Activated B cell treated with CpG ODN at 0.5 μM for 24 hours (primary cell): ENCODE data around the gene CYB5B. TPM values are rescaled to one million over a fixed set of nuclear protein-coding genes. Genes with fewer than 3 reads are reported as not detected.
A peak's percentile ranks its signal among the peaks of the same experiment; 100 is the strongest.

Experiments used
- ATAC-seq: fragments of 200-7000 bp; cut with Tn5 transposase; one replicate; pipeline ENCODE4 v1.10.0; 2021; ENCODE audit warnings: low read depth, mild to moderate bottlenecking, moderate library complexity
- CTCF ChIA-PET: fragments of 350-600 bp; sonication (Branson Sonifier 250); formaldehyde crosslinking; loops from one replicate; lab custom pipeline; 2021; ENCODE audit warnings: antibody characterized with exemption; lab: Charles Lee
- POLR2A ChIA-PET: fragments of 350-600 bp; sonication (Branson Sonifier 250); formaldehyde crosslinking; loops from one replicate; lab custom pipeline; 2021; ENCODE audit warnings: antibody characterized with exemption; lab: Charles Lee
- DNase-seq: peaks from one replicate; pipeline ENCODE4 v3.0.0; 2022
- H3K27ac Mint-ChIP-seq: one replicate; pipeline ENCODE4 v1.8.0; 2020; ENCODE audit warnings: mixed read lengths
- H3K27me3 Mint-ChIP-seq: one replicate; pipeline ENCODE4 v1.8.0; 2021; ENCODE audit warnings: mixed read lengths
- H3K36me3 Mint-ChIP-seq: one replicate; pipeline ENCODE4 v1.8.0; 2021; ENCODE audit warnings: low read depth, mixed read lengths
- H3K4me1 Mint-ChIP-seq: one replicate; pipeline ENCODE4 v1.8.0; 2021; ENCODE audit warnings: mixed read lengths
- H3K4me3 Mint-ChIP-seq: one replicate; pipeline ENCODE4 v1.8.0; 2020; ENCODE audit warnings: mild to moderate bottlenecking, mixed read lengths
- H3K9me3 Mint-ChIP-seq: one replicate; pipeline ENCODE4 v1.8.0; 2020; ENCODE audit warnings: mixed read lengths
- intact Hi-C: fragments of 100-400 bp; cut with micrococcal nuclease; formaldehyde crosslinking; loops from one replicate; pipeline ENCODE4 v1.15.1; 2024
- total RNA-seq: library from RNA; stranded (reverse); gene quantifications from 2 replicates; pipeline ENCODE4 v1.2.3, GENCODE V29; 2022
- TF ChIP-seq, protein P1 (sequence below): fragments of 200-600 bp; IDR thresholded peaks from one replicate; pipeline ENCODE4 v1.8.0; 2022; ENCODE audit warnings: antibody characterized with exemption, mild to moderate bottlenecking

Gene CYB5B
- total RNA-seq, 1 donor from 2014 or later, result 115 TPM

DNA sequence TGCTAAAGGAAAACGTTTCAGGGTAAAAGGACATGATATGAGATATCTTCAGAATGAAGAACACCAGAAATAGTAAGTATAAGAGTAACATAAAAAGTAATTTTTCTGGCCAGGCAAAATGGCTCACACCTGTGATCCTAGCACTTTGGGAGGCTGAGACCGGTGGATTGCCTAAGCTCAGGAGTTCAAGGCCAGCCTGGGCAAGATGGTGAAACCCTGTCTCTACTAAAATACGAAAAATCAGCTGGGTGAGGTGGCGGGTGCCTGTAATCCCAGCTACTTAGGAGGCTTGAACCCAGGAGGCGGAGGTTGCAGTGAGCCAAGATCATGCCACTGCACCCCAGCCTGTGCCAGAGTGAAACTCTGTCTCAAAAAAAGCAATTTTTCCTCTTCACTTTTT lies 84.7 kb downstream of the CYB5B start:
- H3K9me3 Mint-ChIP-seq, result no peaks in the 10 kb centered on the region
- TF ChIP-seq, protein P1, sequence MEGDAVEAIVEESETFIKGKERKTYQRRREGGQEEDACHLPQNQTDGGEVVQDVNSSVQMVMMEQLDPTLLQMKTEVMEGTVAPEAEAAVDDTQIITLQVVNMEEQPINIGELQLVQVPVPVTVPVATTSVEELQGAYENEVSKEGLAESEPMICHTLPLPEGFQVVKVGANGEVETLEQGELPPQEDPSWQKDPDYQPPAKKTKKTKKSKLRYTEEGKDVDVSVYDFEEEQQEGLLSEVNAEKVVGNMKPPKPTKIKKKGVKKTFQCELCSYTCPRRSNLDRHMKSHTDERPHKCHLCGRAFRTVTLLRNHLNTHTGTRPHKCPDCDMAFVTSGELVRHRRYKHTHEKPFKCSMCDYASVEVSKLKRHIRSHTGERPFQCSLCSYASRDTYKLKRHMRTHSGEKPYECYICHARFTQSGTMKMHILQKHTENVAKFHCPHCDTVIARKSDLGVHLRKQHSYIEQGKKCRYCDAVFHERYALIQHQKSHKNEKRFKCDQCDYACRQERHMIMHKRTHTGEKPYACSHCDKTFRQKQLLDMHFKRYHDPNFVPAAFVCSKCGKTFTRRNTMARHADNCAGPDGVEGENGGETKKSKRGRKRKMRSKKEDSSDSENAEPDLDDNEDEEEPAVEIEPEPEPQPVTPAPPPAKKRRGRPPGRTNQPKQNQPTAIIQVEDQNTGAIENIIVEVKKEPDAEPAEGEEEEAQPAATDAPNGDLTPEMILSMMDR, result no peak
- CTCF ChIA-PET, result no interaction called here
- peaks cover 4% of the 10 kb centered on the region for H3K4me1 Mint-ChIP-seq
- intact Hi-C loops, result no loop called here
- DNase-seq, result no peak
- H3K4me3 Mint-ChIP-seq, result no peak overlapping the region
- no peak overlapping the region for H3K27ac Mint-ChIP-seq
- no peaks in the 10 kb centered on the region for H3K36me3 Mint-ChIP-seq
- POLR2A ChIA-PET, result no interaction called here
- no peak for ATAC-seq
- H3K27me3 Mint-ChIP-seq, result peaks cover 2% of the 10 kb centered on the region

GRCh38 chr16:69511651-69512050 lies 87.2 kb downstream of the CYB5B start:
- Mint-ChIP-seq H3K9me3 (no peaks in the 10 kb centered on the region), H3K36me3 (no peaks in the 10 kb centered on the region), H3K27ac (no peak overlapping the region), H3K27me3 (no peaks in the 10 kb centered on the region), H3K4me1 (peaks cover 9% of the 10 kb centered on the region), H3K4me3 (no peak overlapping the region)
- intact Hi-C loops, result no loop called here
- TF ChIP-seq, protein P1, result no peak
- ChIA-PET POLR2A (no interaction called here), CTCF (no interaction called here)
- ATAC-seq (no peak), DNase-seq (no peak)

DNA sequence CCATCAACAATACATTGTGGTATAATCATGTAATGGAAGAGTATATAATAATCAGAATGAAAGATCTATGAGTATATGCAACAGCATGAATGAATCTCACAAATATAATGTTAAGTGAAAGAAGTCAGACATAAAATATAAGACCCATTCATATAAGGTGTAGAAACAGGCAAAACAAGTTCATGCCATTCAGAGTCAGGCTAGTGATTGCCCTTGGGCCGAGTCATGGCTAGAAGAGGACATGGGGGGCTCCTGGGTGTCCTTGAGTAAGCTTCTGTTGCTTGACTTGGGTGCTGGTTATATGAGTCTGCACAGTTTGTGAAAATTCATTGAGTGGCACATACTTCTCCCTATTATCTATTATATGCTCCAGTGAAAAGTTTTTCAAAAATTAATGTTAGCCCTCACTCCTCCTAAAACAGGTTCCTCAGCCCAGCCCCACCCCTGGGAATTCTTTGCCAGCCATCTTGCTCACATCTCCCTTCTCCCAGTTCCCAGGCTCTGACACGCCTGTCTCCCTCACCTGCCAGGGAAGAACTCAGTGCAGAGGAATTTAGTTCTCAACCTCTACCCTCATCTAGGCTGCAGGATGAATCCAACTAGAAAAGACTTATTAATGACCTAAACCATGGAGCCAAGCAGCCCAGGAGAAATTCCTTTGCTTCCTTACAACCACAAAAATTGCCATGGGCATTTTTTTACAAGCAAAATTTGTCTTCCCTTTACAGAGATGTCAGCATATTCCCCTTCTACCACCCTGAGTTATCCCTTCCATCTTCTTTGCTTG lies 89.0 kb downstream of the CYB5B start:
- no peak for DNase-seq
- no peak overlapping the region for H3K27ac Mint-ChIP-seq
- no peak for ATAC-seq
- H3K36me3 Mint-ChIP-seq, result no peaks in the 10 kb centered on the region
- ChIA-PET POLR2A (interaction anchor here (0.5 to 0.6 kb wide), 2 partner anchors 71 to 108 kb away, joined by 4 to 6 read pairs; no protein-coding TSS in a partner anchor), CTCF (no interaction called here)
- TF ChIP-seq, protein P1, result no peak
- no peaks in the 10 kb centered on the region for H3K27me3 Mint-ChIP-seq
- H3K4me1 Mint-ChIP-seq, result peaks cover 9% of the 10 kb centered on the region
- intact Hi-C loops, result no loop called here
- H3K9me3 Mint-ChIP-seq, result no peaks in the 10 kb centered on the region
- no peak overlapping the region for H3K4me3 Mint-ChIP-seq

DNA sequence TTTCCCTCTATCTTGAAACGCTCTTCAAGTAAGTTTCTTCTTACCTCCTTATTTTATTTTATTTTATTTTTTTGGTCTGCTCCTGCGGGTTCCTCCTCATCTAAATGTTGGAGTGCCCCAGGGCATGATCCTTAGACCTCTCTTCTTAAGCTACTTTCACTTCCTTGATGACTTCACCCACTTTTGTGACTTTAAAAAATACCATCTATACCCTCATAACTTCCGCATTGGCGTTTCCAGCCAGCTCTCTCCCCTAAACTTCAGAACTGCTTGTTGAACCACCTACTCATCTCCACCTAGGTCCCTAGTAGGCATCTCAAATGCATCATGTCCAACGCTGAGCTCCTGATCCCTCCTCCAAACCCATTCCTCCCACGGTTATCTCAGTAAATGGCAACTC lies 89.9 kb downstream of the CYB5B start:
- peak; percentile 79 for ATAC-seq
- no peak overlapping the region for H3K4me3 Mint-ChIP-seq
- intact Hi-C loops, result no loop called here
- peak overlapping the region; percentile 67 for H3K27ac Mint-ChIP-seq
- H3K27me3 Mint-ChIP-seq, result no peaks in the 10 kb centered on the region
- no peaks in the 10 kb centered on the region for H3K36me3 Mint-ChIP-seq
- TF ChIP-seq, protein P1, result no peak
- POLR2A ChIA-PET, result interaction anchor here (0.6 kb wide), 1 partner anchor 72 kb away, joined by 4 read pairs; no protein-coding TSS in a partner anchor
- H3K9me3 Mint-ChIP-seq, result no peaks in the 10 kb centered on the region
- H3K4me1 Mint-ChIP-seq, result peaks cover 9% of the 10 kb centered on the region
- no peak for DNase-seq
- CTCF ChIA-PET, result no interaction called here

Other genes with a start within 250 kb of the CYB5B start
- gene SNTB2, start 237.5 kb upstream of the CYB5B start, total RNA-seq, result 7.7 and 9.9 TPM in 2 replicates
- gene VPS4A, start 113.3 kb upstream of the CYB5B start, total RNA-seq, result 34.2 and 41.7 TPM in 2 replicates
- 11.1 and 15.3 TPM in 2 replicates for gene PDF, start 94.0 kb upstream of the CYB5B start, total RNA-seq
- gene COG8, start 85.1 kb upstream of the CYB5B start, total RNA-seq, result 40.5 and 45.4 TPM in 2 replicates
- gene NIP7, start 84.8 kb upstream of the CYB5B start, total RNA-seq, result 42.4 and 44.3 TPM in 2 replicates
- 2.0 and 2.8 TPM in 2 replicates for gene TMED6, start 72.8 kb upstream of the CYB5B start, total RNA-seq
- 48.4 and 50.3 TPM in 2 replicates for gene TERF2, start 38.6 kb upstream of the CYB5B start, total RNA-seq
- 39.9 and 48.3 TPM in 2 replicates for gene NFAT5, start 141.3 kb downstream of the CYB5B start, total RNA-seq